PC-9 (cell line): Measurements from ENCODE around the gene TAS2R14.

Experiments used
- CTCF ChIP-seq: fragments of 200-600 bp; sonication (generic); conservative IDR thresholded peaks from 2 replicates; pipeline ENCODE4 v1.6.1; 2017; ENCODE audit warnings: mixed run types, antibody characterized with exemption, mild to moderate bottlenecking, moderate library complexity
- EZH2 ChIP-seq: fragments of 200-600 bp; sonication (generic); IDR thresholded peaks from 2 replicates; pipeline ENCODE4 v1.8.0; 2017; ENCODE audit warnings: antibody characterized with exemption, low read depth

- TF ChIP-seq EZH2, result no peak
- TF ChIP-seq CTCF, result no peak
Observed at GRCh38 chr12:10919809-10920208, 19.3 kb downstream of the TAS2R14 start.
